Right lobe of liver (tissue), 6 donors: ENCODE measurements around the gene C16orf89. TPM values are rescaled to one million over a fixed set of nuclear protein-coding genes. Genes with fewer than 3 reads are reported as not detected.
A peak's percentile ranks its signal among the peaks of the same experiment; 100 is the strongest.
"Not testable (repeated sequence)": the region's sequence is repeated elsewhere in the genome, so short reads cannot be mapped to it uniquely, and the experiment has no call there.

Experiments used
- ATAC-seq, 4 donors: fragments of 200-7000 bp; cut with Tn5 transposase; one replicate each; pipeline ENCODE4 v1.9.1; 2020; ENCODE audit warnings: mild to moderate bottlenecking in 4 of 4, moderate library complexity in 4 of 4
- DNase-seq, 3 donors: peaks; one replicate each; pipeline ENCODE4 v3.0.0-alpha.2; 2020
- H3K27ac ChIP-seq, 3 donors: fragments of 200-600 bp; one replicate each; pipeline ENCODE4 v1.8.0; 2022
- H3K27me3 ChIP-seq, 2 donors: fragments of 200-600 bp; one replicate each; pipeline ENCODE4 v1.8.0; 2022
- H3K36me3 ChIP-seq, 4 donors: fragments of 200-600 bp; sonication (generic) in 1 of 4; one replicate each; pipeline versions ENCODE4 v1.5.1 to v1.8.0; 2017 to 2022; ENCODE audit warnings: control low read depth in 1 of 4
- H3K4me1 ChIP-seq, 4 donors: fragments of 200-600 bp; sonication (generic) in 1 of 4; one replicate each; pipeline versions ENCODE4 v1.5.1 to v1.8.0; 2017 to 2022; ENCODE audit warnings: control low read depth in 1 of 4
- H3K4me3 ChIP-seq, 3 donors: fragments of 200-600 bp; one replicate each; pipeline ENCODE4 v1.8.0; 2022
- H3K9me3 ChIP-seq, 4 donors: fragments of 200-600 bp; sonication (generic) in 1 of 4; one replicate each; pipeline versions ENCODE4 v1.5.1 to v1.8.0; 2017 to 2022; ENCODE audit warnings: control low read depth in 1 of 4
- POLR2A ChIP-seq: fragments of 450-650 bp; IDR thresholded peaks from one replicate; pipeline ENCODE4 v1.6.1; 2017; ENCODE audit warnings: antibody characterized with exemption, mild to moderate bottlenecking
- WGBS: methylation state at CpG from one replicate; pipeline ENCODE4 v1.1.6; 2018; ENCODE audit warnings: low coverage, low lambda C conversion rate; ENCODE audit not compliant: insufficient coverage; ENCODE audit errors: missing lambda C conversion rate; 5-methylcytosine and 5-hydroxymethylcytosine counted together
- intact Hi-C, 2 donors: fragments of 100-400 bp; cut with DNase I; formaldehyde crosslinking; loops; one replicate each; pipeline versions ENCODE4 v1.11.2 to v1.14.1; 2022
- total RNA-seq, 6 experiments: library from RNA; depleted of rRNA in 2 of 6; stranded (reverse); fragments of >200 nt in 2 of 6; fragmentation: NEBNext Ultra II Directional in 3 of 6; extraction: Animal tissue kit (Norgen Biotek cat#: 25700) in 3 of 6; gene quantifications; one replicate each; pipeline versions ENCODE4 v1.1.0 to v1.2.4, GENCODE V29; 2016 to 2023
- TF ChIP-seq, protein P1 (sequence below), 4 donors: fragments of 200-600 bp in 3 of 4; fragments of 450-650 bp in 1 of 4; IDR thresholded peaks; one replicate each; pipeline versions ENCODE4 v1.5.1 to v1.8.0; 2016 to 2022; ENCODE audit warnings: antibody characterized with exemption in 4 of 4, mild to moderate bottlenecking in 2 of 4
- donor health status: DM: no; HTN: yes; CAD: no.
- donor health status: DM: no; HTN: no; CAD: no.
- donor health status: DM: no; HTN: no; CAD: no.
- donor health status: DM: no; HTN: yes; CAD: no.
- donor health status: DM: no; HTN: yes; CAD: no.

Gene C16orf89
- total RNA-seq, 6 experiments from 2014 or later, result not detected

GRCh38 chr16:5098221-5099159 lies 32.7 kb upstream of the C16orf89 start:
- under 1% methylated on average over 21 of the region's 67 CpGs for whole genome bisulfite sequencing
- H3K4me1 ChIP-seq, ATAC-seq, H3K9me3 ChIP-seq, intact Hi-C loops, H3K27me3 ChIP-seq, H3K36me3 ChIP-seq: not testable (repeated sequence)
- peak; percentile 11 for TF ChIP-seq POLR2A
- Histone ChIP-seq H3K27ac (peak overlapping the region; percentile 28 to 53 (median 36)), H3K4me3 (peak overlapping the region; percentile 54 to 66 (median 61))
- DNase-seq, result peak; percentile 86 to 90 (median 89)

DNA sequence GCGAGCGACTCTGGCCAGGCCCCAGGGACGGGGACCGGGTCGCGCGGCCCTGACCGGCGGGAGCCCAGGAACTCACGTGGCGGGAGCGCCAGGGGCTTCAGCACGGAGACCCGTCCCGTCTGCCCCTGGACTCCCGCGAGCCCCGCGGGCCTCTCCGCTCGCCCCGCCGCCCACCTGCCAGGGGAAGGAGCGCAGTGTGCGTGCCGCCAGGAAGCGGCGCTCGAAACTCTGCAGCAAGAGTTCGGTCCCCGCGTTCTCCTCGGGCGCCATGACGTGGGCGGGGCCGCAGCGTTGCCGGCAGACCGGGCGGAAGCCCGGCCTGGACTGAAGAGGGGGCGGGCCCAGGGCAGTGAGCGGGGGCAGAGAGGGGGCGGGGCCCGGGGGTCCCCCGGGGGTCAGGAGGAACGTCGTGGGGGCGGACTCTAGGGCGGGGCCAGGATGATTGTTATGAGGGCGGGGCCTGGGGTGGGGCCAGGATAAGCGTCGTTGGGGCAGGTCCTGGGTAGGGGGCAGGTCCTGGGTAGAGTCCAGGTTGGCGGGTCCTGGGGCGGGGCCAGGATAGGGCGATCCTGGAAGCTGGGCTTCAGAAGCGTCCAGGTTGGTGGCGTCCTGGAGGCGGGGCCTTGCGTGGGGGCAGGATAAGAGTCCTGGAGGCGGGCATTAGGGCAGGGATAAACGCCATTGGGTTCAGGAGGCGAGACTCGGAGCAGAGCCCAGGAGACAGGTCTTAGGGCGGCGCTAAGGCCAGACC lies 31.9 kb upstream of the C16orf89 start, which contains the start of gene EEF2KMT:
Gene EEF2KMT (minus strand): TSS at position 326 of the 751 bp plus-strand sequence. CDS start 56 bp downstream, at position 270.
- TF ChIP-seq POLR2A, result peak; percentile 44
- TF ChIP-seq, protein P1, sequence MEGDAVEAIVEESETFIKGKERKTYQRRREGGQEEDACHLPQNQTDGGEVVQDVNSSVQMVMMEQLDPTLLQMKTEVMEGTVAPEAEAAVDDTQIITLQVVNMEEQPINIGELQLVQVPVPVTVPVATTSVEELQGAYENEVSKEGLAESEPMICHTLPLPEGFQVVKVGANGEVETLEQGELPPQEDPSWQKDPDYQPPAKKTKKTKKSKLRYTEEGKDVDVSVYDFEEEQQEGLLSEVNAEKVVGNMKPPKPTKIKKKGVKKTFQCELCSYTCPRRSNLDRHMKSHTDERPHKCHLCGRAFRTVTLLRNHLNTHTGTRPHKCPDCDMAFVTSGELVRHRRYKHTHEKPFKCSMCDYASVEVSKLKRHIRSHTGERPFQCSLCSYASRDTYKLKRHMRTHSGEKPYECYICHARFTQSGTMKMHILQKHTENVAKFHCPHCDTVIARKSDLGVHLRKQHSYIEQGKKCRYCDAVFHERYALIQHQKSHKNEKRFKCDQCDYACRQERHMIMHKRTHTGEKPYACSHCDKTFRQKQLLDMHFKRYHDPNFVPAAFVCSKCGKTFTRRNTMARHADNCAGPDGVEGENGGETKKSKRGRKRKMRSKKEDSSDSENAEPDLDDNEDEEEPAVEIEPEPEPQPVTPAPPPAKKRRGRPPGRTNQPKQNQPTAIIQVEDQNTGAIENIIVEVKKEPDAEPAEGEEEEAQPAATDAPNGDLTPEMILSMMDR (IDR thresholded peaks at IDR 0.05), result peak in 1 of 4 donors; percentile 6
- Histone ChIP-seq H3K4me3 (peak within 1 kb of the TSS; percentile 71 to 89 (median 79)), H3K27ac (peak within 1 kb of the TSS; percentile 33 to 53 (median 36))
- DNase-seq (peak; percentile 99 to 100 (median 100)), ATAC-seq (peak; percentile 100)
- H3K27me3 ChIP-seq, H3K4me1 ChIP-seq, intact Hi-C loops, H3K36me3 ChIP-seq, H3K9me3 ChIP-seq: not testable (repeated sequence)
- WGBS, result under 1% methylated on average over 16 of the region's 67 CpGs

DNA sequence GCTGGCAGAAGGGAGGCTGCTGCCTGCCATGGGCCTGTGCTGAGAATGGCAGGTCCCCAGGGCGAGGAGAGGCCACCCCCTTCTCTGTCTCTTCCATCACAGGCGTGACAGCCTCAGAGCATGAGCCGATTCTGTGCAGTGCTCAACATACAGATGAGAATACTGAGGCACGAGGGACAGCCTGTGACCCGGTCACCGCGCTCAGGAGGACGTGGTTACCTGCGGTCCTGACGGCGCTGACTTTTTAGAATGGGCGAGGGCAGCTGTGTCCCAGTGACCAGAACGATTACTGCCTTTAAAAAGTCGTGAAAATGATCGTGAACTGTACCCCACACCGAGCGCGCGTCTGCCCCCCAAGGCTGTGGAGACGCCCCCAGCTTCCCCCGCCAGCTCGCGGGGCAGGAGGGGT lies 31.3 kb upstream of the C16orf89 start:
- DNase-seq, result peak in 1 of 3 donors; percentile 35
- intact Hi-C loops, result not testable (repeated sequence)

GRCh38 chr16:5096437-5097060 lies 30.8 kb upstream of the C16orf89 start:
- H3K36me3 ChIP-seq, H3K9me3 ChIP-seq, DNase-seq, ATAC-seq, intact Hi-C loops, H3K27ac ChIP-seq, H3K4me1 ChIP-seq, H3K27me3 ChIP-seq: not testable (repeated sequence)
- WGBS, result 29% methylated on average over 7 of the region's 7 CpGs
- H3K4me3 ChIP-seq, result peak overlapping the region; percentile 71 to 89 (median 79)

More for the DNA sequence above, 31.3 kb upstream of the C16orf89 start:
- not testable (repeated sequence) for H3K4me1 ChIP-seq, ATAC-seq, H3K9me3 ChIP-seq, H3K27me3 ChIP-seq, H3K36me3 ChIP-seq
- Histone ChIP-seq H3K27ac (peak overlapping the region; percentile 31 to 51 (median 33)), H3K4me3 (peak overlapping the region; percentile 71 to 89 (median 79))
- WGBS, result no CpG with 5 or more reads among the region's 23 CpGs

DNA sequence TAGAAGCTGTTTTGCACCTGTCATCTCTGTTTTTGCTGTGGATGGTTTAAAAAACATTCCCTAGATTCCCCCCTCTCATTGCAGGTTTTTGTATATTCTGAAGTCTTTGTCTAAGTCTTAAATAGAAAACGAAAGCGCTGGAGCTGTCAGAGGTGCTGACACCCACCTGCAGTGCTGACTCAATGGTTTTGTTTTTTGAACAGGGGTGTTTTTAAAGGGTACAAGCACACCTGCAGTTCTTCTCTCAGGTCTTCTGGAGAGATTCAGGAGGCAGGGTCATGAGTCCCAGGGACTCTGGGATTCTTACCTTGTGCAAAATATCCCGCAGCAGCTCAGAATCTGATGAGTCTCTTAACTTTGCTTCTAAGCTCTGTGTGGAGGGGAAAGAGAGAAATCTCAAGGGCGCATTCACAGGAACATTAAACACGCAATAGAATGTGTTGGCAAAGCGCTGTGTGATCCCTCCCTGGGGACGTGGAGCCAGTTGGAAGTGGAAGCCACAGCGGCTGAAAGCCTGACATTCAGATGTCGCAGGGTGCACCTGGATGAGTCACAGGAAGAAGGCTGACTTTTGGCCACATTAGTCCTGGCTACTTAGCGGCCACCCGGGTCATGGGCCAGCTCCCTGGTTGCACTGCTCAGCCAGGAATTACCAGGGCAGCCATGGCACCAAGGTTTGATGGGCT lies 29.5 kb upstream of the C16orf89 start:
- H3K4me1 ChIP-seq, H3K27me3 ChIP-seq, H3K4me3 ChIP-seq, ATAC-seq, H3K36me3 ChIP-seq, intact Hi-C loops, H3K27ac ChIP-seq, H3K9me3 ChIP-seq, DNase-seq: not testable (repeated sequence)
- WGBS, result 90% methylated on average over 4 of the region's 11 CpGs

- WGBS, result 92% methylated on average over 2 of the region's 11 CpGs
- ATAC-seq, H3K36me3 ChIP-seq, intact Hi-C loops, H3K4me3 ChIP-seq, H3K27ac ChIP-seq, H3K27me3 ChIP-seq, H3K9me3 ChIP-seq, DNase-seq, H3K4me1 ChIP-seq: not testable (repeated sequence)
These were observed 28.0 kb upstream of the C16orf89 start for GRCh38 chr16:5093746-5094145.

- 100% methylated on average over 1 of the region's 9 CpGs for WGBS
- DNase-seq, result not testable (repeated sequence)
These were observed 27.3 kb upstream of the C16orf89 start for GRCh38 chr16:5093081-5093480.

DNA sequence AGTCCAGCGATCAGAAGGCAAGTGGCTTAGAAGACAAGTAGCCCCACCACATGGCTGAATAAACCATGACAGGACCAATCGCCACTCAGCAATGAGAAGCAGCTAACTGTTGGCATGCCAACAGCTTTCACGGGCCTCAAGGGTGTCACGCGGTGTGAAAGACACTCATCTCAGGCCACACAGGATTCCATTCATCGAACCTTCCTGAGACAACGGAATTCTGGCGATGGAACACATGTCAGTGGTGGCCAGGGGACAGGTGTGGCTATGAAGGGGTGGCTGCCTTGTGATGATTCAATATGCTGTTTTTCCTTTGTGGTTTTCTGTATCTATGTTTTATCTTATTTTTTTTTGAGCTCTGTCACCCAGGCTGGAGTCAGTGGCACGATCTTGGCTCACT lies 24.8 kb upstream of the C16orf89 start:
- DNase-seq, H3K4me3 ChIP-seq, H3K4me1 ChIP-seq, intact Hi-C loops, H3K27ac ChIP-seq, H3K36me3 ChIP-seq, ATAC-seq, H3K9me3 ChIP-seq, H3K27me3 ChIP-seq: not testable (repeated sequence)
- 77% methylated on average over 2 of the region's 9 CpGs for WGBS

More at GRCh38 chr16:5093081-5093480, 27.3 kb upstream of the C16orf89 start:
- H3K4me1 ChIP-seq, H3K27me3 ChIP-seq, H3K4me3 ChIP-seq, H3K27ac ChIP-seq, H3K36me3 ChIP-seq, ATAC-seq, H3K9me3 ChIP-seq, intact Hi-C loops: not testable (repeated sequence)

GRCh38 chr16:5089911-5090555 lies 24.3 kb upstream of the C16orf89 start:
- H3K27me3 ChIP-seq, H3K27ac ChIP-seq, H3K9me3 ChIP-seq, intact Hi-C loops, H3K4me3 ChIP-seq, DNase-seq, ATAC-seq, H3K36me3 ChIP-seq, H3K4me1 ChIP-seq: not testable (repeated sequence)
- WGBS, result no CpG with 5 or more reads among the region's 26 CpGs
